ENCODE measurements around the gene TMEM260.
"Not testable (repeated sequence)": the region's sequence is repeated elsewhere in the genome, so short reads cannot be mapped to it uniquely, and the experiment has no call there.

Gene TMEM260

DNA sequence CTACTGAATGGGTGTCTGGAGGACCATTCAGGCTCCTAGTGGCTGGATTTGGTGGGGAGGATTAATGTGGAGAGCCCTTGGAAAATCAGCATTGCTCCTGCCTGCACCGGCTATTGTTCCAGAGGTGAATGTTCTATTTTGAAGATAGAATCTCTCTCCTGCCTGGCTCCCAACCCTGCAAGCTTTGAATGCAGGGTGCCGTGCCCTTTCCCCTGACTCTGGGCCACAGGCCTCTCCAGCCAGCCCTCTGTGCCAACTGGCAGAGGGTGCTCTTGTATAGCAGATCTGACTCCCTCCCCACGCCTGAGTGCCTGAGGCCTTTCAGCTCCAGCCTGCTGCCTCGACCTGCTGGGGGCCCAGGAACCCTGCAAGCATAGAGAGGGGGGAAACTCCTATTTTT is 106.8 kb downstream of the TMEM260 start:
- DNase-seq, result no peak

DNA sequence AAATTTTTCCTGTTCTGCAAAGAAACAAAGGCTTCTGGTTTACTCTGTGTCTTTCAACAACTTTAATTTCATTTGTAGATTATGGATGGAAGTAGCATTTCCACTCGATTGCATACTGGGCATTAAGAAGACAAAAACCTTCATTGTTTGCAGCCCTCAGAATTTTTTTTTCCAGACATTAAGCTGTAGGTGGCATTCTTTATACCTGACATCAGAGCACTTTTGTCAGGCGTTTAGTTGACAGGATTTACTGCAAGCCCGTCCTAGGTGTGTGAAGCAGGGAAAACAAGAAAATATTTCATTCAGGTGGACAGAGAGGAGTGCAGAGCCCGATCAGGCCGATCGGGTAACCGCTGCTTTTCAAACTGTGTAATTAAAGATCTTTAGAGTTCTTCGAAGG is 107.5 kb downstream of the TMEM260 start:
- no peak for DNase-seq

DNA sequence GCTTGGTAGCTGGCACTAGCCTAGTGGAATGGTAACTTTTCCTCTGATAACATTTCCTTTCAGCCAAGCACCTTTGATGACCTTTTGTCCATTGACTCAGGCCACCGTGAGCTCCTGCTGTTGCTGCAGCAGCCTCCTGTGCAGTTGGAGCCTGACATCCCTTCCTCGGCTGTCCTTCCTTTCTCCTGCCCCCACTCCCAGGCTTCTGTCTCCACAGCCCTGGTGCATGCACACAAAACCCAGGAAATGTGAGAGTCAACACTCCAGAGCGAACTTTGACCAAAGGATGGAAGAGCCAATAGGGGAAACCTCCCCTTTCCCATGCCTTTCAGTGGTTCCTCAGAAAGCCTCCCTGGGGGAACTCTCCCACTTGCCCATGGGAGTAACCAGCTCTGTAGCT is 115.0 kb downstream of the TMEM260 start:
- DNase-seq, result no peak

DNA sequence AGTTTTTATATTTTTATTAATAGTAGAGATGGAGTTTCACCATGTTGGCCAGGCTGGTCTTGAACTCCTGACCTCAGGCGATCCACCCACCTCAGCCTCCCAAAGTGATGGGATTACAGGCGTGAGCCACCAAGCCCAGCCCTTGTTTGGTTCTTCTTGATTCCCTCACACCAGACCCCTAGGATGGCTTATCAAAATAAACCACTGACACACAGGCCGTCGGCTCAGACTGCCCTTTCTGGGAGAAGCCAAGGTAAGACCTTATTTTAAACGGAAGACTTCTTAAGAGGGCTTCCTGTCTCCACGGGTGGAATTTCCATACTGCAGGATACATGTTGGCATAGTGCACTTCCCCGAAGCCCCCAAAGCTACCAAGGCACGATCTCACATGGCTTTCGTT is 115.6 kb downstream of the TMEM260 start:
- DNase-seq, result not testable (repeated sequence)
